Measurements from ENCODE around the gene TAOK3. TPM values are rescaled to one million over a fixed set of nuclear protein-coding genes. Genes with fewer than 3 reads are reported as not detected.

Gene TAOK3
- total and polyA plus RNA-seq, 2 of the 8 experiments (the other 6 are each of a cell fraction or from before 2014, with no cell fraction given) = 5.2 to 9.3 TPM

DNA sequence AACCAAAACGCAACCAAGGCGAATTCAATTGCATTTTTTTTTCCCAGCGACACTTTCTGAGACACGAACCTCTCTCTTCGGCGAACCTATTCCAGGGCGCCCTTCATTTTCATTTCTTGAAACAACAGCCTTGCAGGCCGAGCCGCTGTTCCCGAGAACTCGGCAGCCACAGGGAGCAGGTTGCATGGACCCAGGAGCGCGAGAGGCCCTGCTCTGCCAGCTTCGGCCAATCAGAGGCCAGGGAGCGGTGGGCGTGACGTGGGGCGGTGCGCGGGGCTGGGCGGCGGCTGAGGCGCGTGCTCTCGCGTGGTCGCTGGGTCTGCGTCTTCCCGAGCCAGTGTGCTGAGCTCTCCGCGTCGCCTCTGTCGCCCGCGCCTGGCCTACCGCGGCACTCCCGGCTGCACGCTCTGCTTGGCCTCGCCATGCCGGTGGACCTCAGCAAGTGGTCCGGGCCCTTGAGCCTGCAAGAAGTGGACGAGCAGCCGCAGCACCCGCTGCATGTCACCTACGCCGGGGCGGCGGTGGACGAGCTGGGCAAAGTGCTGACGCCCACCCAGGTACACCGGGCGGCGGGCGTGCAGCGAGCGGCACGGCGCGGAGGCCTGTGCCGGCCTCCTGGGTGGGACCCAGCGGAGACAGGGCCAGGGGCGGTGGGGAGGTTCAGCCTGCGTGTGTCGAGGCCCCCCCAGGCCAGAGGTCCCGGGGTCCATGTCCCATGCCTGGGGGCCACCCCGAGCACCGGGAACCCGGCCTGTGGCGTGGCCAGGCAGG, 236.7 kb downstream of the TAOK3 start, which contains the start of gene PEBP1 (continued):
- peak; percentile 83; the same call in 1 of the 2 replicates for TF ChIP-seq POLR2AphosphoS5 (IDR thresholded peaks at IDR 0.05; ENCODE audit: low read depth, low read length)
- TF ChIP-seq KDM5A (IDR thresholded peaks at IDR 0.05; ENCODE audit: low read length) = no peak
- TF ChIP-seq BRCA1 (IDR thresholded peaks at IDR 0.05; ENCODE audit: low read depth, low read length) = 0 out of 2 replicates have a peak, but pooled peaks have one; percentile 54
- TF ChIP-seq TCF12 (IDR thresholded peaks at IDR 0.05; ENCODE audit: low read depth, low read length) = no peak
- no peak for TF ChIP-seq EGR1 (IDR thresholded peaks at IDR 0.05; ENCODE audit: borderline replicate concordance, low read depth, low read length)
- TF ChIP-seq E2F6 (IDR thresholded peaks at IDR 0.05) = peak; percentile 83
- no peak for TF ChIP-seq ZNF274 (IDR thresholded peaks at IDR 0.05; ENCODE audit: borderline replicate concordance, extremely low read depth, low read length)
- TF ChIP-seq SIRT6 (IDR thresholded peaks at IDR 0.05; ENCODE audit: low read length) = no peak
- no peak for TF ChIP-seq EP300 (IDR thresholded peaks at IDR 0.05; ENCODE audit: borderline replicate concordance in 1 of 2, low read depth in 2 of 2, low read length in 2 of 2)
- no peak for TF ChIP-seq YY1 (IDR thresholded peaks at IDR 0.05; ENCODE audit: low read depth, low read length)
- no peak for TF ChIP-seq SIX5 (IDR thresholded peaks at IDR 0.05; ENCODE audit: low read depth, low read length)
- peak; percentile 7 to 59; a peak in 1 of 4 replicates for TF ChIP-seq HDAC2 (IDR thresholded peaks at IDR 0.05; ENCODE audit: borderline replicate concordance in 1 of 2, low read depth in 2 of 2, low read length in 2 of 2)
- no peak for TF ChIP-seq EZH2 (IDR thresholded peaks at IDR 0.05; ENCODE audit: low read depth, low read length, severe bottlenecking)
- TF ChIP-seq GTF2F1 (IDR thresholded peaks at IDR 0.05; ENCODE audit: borderline replicate concordance, low read depth, low read length) = 0 out of 2 replicates have a peak, but pooled peaks have one; percentile 23
- TF ChIP-seq NANOG (IDR thresholded peaks at IDR 0.05; ENCODE audit: insufficient read depth, low read depth, low read length, poor library complexity, severe bottlenecking) = no peak
- peak; percentile 60; the same call in 1 of the 2 replicates for TF ChIP-seq TBP (IDR thresholded peaks at IDR 0.05; ENCODE audit: low read depth, low read length)
